ES-I3 (cell line): Measurements from ENCODE around the gene TNNT1.
"Not testable (repeated sequence)": the region's sequence is repeated elsewhere in the genome, so short reads cannot be mapped to it uniquely, and the experiment has no call there.

Experiments used
- H3K36me3 ChIP-seq: 2 replicates; pipeline ENCODE4 v1.6.1; 2013; ENCODE audit warnings: mild to moderate bottlenecking, low read length, control low read depth, moderate library complexity; ENCODE audit not compliant: insufficient read depth
- H3K4me1 ChIP-seq: 2 replicates; pipeline ENCODE4 v1.6.1; 2013; ENCODE audit warnings: mild to moderate bottlenecking, control low read depth, low read length; ENCODE audit not compliant: insufficient read depth
- H3K9ac ChIP-seq: 2 replicates; pipeline ENCODE4 v1.6.1; 2013; ENCODE audit warnings: low read depth, mild to moderate bottlenecking, low read length, moderate library complexity
- H3K9me3 ChIP-seq: 2 replicates; pipeline ENCODE4 v1.6.1; 2013; ENCODE audit warnings: mild to moderate bottlenecking, low read length, moderate library complexity; ENCODE audit not compliant: control insufficient read depth, insufficient read depth

TNNT1 gene

GRCh38 chr19:55114566-55115145 lies 34.4 kb downstream of the TNNT1 start:
- H3K4me1 ChIP-seq, result peaks cover 19% of the 10 kb centered on the region
- H3K36me3 ChIP-seq, result no peaks in the 10 kb centered on the region
- H3K9me3 ChIP-seq, result no peaks in the 10 kb centered on the region
- no peak overlapping the region for H3K9ac ChIP-seq

GRCh38 chr19:55113570-55114039 lies 35.4 kb downstream of the TNNT1 start:
- Histone ChIP-seq H3K9me3 (no peaks in the 10 kb centered on the region), H3K4me1 (peaks cover 19% of the 10 kb centered on the region), H3K9ac (no peak overlapping the region; the same call in 1 of the 2 replicates)

GRCh38 chr19:55112777-55113569 lies 36.0 kb downstream of the TNNT1 start:
- Histone ChIP-seq H3K9ac (no peak overlapping the region; the same call in 1 of the 2 replicates), H3K4me1 (peaks cover 19% of the 10 kb centered on the region), H3K36me3 (no peaks in the 10 kb centered on the region), H3K9me3 (no peaks in the 10 kb centered on the region)

More at GRCh38 chr19:55113570-55114039, 35.4 kb downstream of the TNNT1 start:
- no peaks in the 10 kb centered on the region for H3K36me3 ChIP-seq

GRCh38 chr19:55112246-55112776 lies 36.7 kb downstream of the TNNT1 start:
- Histone ChIP-seq H3K4me1 (peaks cover 19% of the 10 kb centered on the region), H3K36me3 (no peaks in the 10 kb centered on the region), H3K9ac (no peak overlapping the region), H3K9me3 (no peaks in the 10 kb centered on the region)

- peaks cover 19% of the 10 kb centered on the region for H3K4me1 ChIP-seq
- H3K9me3 ChIP-seq, result no peaks in the 10 kb centered on the region
- H3K9ac ChIP-seq, result no peak overlapping the region
- no peaks in the 10 kb centered on the region for H3K36me3 ChIP-seq
These were observed 37.7 kb downstream of the TNNT1 start for GRCh38 chr19:55111238-55111831.

GRCh38 chr19:55109527-55110291 lies 39.3 kb downstream of the TNNT1 start:
- Histone ChIP-seq H3K36me3 (no peaks in the 10 kb centered on the region), H3K9ac (no peak overlapping the region), H3K9me3 (no peaks in the 10 kb centered on the region), H3K4me1 (peaks cover 11% of the 10 kb centered on the region)

- not testable (repeated sequence) for H3K4me1 ChIP-seq, H3K9ac ChIP-seq, H3K9me3 ChIP-seq, H3K36me3 ChIP-seq
These were observed 41.8 kb downstream of the TNNT1 start for GRCh38 chr19:55107252-55107651.

- Histone ChIP-seq H3K9me3 (no peaks in the 10 kb centered on the region), H3K9ac (no peak overlapping the region), H3K4me1 (no peaks in the 10 kb centered on the region), H3K36me3 (no peaks in the 10 kb centered on the region)
These were observed 42.4 kb downstream of the TNNT1 start for GRCh38 chr19:55106591-55106990.

GRCh38 chr19:55105237-55105636 lies 43.8 kb downstream of the TNNT1 start:
- Histone ChIP-seq H3K36me3 (no peaks in the 10 kb centered on the region), H3K9ac (no peak overlapping the region), H3K4me1 (no peaks in the 10 kb centered on the region), H3K9me3 (no peaks in the 10 kb centered on the region)

- no peaks in the 10 kb centered on the region for H3K9me3 ChIP-seq
- H3K9ac ChIP-seq, result no peak overlapping the region
- no peaks in the 10 kb centered on the region for H3K36me3 ChIP-seq
- no peaks in the 10 kb centered on the region for H3K4me1 ChIP-seq
These were observed 45.8 kb downstream of the TNNT1 start for GRCh38 chr19:55103190-55103589.

GRCh38 chr19:55101261-55101660 lies 47.7 kb downstream of the TNNT1 start:
- no peak overlapping the region for H3K9ac ChIP-seq
- H3K4me1 ChIP-seq, result no peaks in the 10 kb centered on the region
- H3K36me3 ChIP-seq, result no peaks in the 10 kb centered on the region
- H3K9me3 ChIP-seq, result no peaks in the 10 kb centered on the region

- no peaks in the 10 kb centered on the region for H3K9me3 ChIP-seq
- peaks cover 9% of the 10 kb centered on the region; the same call in 1 of the 2 replicates for H3K4me1 ChIP-seq
- no peaks in the 10 kb centered on the region for H3K36me3 ChIP-seq
- no peak overlapping the region for H3K9ac ChIP-seq
These were observed 49.2 kb downstream of the TNNT1 start for GRCh38 chr19:55099557-55100506.
